Parathyroid adenoma (tissue), 2 donors: Measurements from ENCODE around the gene PTPRM.
A peak's percentile ranks its signal among the peaks of the same experiment; 100 is the strongest.

Experiments
- H2AFZ ChIP-seq: fragments of 300-600 bp; sonication (generic); one replicate; pipeline ENCODE4 v1.7.0; 2017; ENCODE audit warnings: antibody characterized with exemption, mild to moderate bottlenecking
- H3K27ac ChIP-seq: fragments of 300-600 bp; sonication (generic); one replicate; pipeline ENCODE4 v1.7.0; 2017
- H3K27me3 ChIP-seq: fragments of 300-600 bp; sonication (generic); one replicate; pipeline ENCODE4 v1.7.0; 2017; ENCODE audit warnings: low read length; ENCODE audit not compliant: control insufficient read depth, insufficient read depth
- H3K36me3 ChIP-seq: fragments of 300-600 bp; sonication (generic); one replicate; pipeline ENCODE4 v1.7.0; 2017; ENCODE audit warnings: low read length; ENCODE audit not compliant: control insufficient read depth, insufficient read depth
- H3K4me1 ChIP-seq: fragments of 300-600 bp; sonication (generic); one replicate; pipeline ENCODE4 v1.7.0; 2017; ENCODE audit warnings: control low read depth
- H3K4me2 ChIP-seq: fragments of 300-600 bp; sonication (generic); one replicate; pipeline ENCODE4 v1.7.0; 2017; ENCODE audit warnings: low read length
- H3K4me3 ChIP-seq: fragments of 300-600 bp; sonication (generic); one replicate; pipeline ENCODE4 v1.7.0; 2017; ENCODE audit warnings: low read depth, low read length
- H3K79me2 ChIP-seq: fragments of 300-600 bp; sonication (generic); one replicate; pipeline ENCODE4 v1.7.0; 2017; ENCODE audit warnings: control low read depth
- H3K9ac ChIP-seq: fragments of 300-600 bp; sonication (generic); one replicate; pipeline ENCODE4 v1.7.0; 2017; ENCODE audit warnings: mild to moderate bottlenecking
- H3K9me3 ChIP-seq: fragments of 300-600 bp; sonication (generic); one replicate; pipeline ENCODE4 v1.7.0; 2017; ENCODE audit warnings: low read length; ENCODE audit not compliant: control insufficient read depth
- CTCF ChIP-seq: fragments of 300-600 bp; sonication (generic); IDR thresholded peaks from one replicate; pipeline ENCODE4 v1.7.0; 2017; ENCODE audit warnings: antibody characterized with exemption, mild to moderate bottlenecking
- donor health status: primary hyperparathyroidism.

Gene PTPRM

DNA sequence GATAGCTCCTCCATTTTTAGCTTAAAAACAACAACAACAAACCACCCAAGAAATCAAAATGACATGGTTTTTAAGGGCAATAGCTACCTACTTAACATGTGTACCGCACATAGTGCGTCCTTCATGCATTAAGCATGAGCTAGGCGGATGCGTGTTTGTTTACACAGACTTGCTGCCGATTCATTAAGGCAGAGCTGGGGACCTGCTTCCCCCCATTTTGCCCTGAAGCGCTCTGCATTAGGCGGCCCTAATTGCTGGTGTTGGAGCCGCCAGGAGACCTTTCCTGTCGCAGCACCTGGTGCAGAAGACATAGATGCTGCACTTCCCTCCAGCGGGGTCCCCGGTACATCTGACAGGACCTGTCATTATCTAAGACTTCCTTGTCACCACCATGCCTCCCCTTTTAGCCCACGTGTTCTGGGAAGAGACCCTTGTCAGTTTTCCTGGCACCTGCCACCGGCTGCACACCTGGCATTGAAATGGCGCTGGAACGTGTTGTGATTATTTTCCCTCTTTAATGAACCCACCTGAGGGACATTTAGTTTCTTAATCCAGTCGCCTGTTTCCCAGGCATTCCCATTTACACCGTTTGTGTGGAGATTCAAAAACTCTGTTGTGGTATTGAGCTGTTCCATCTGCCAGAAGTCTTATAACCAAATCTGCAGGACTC lies 781.1 kb downstream of the PTPRM start:
- no peak overlapping the region for H3K27ac ChIP-seq
- H3K36me3 ChIP-seq: no peaks in the 10 kb centered on the region
- H3K4me3 ChIP-seq: no peak overlapping the region
- no peak overlapping the region for H3K9ac ChIP-seq
- no peak overlapping the region for H3K4me2 ChIP-seq
- H3K79me2 ChIP-seq: no peaks in the 10 kb centered on the region
- no peaks in the 10 kb centered on the region for H3K9me3 ChIP-seq
- no peak overlapping the region for H2AFZ ChIP-seq
- no peaks in the 10 kb centered on the region for H3K27me3 ChIP-seq
- H3K4me1 ChIP-seq: no peaks in the 10 kb centered on the region
- TF ChIP-seq CTCF: no peak

- no peaks in the 10 kb centered on the region for H3K36me3 ChIP-seq
- H3K9me3 ChIP-seq: no peaks in the 10 kb centered on the region
- no peak overlapping the region for H3K27ac ChIP-seq
- no peak overlapping the region for H3K4me3 ChIP-seq
- H3K27me3 ChIP-seq: no peaks in the 10 kb centered on the region
- H3K9ac ChIP-seq: no peak overlapping the region
- TF ChIP-seq CTCF: no peak
- no peak overlapping the region for H3K4me2 ChIP-seq
- H3K79me2 ChIP-seq: no peaks in the 10 kb centered on the region
- H2AFZ ChIP-seq: no peak overlapping the region
- H3K4me1 ChIP-seq: no peaks in the 10 kb centered on the region
These were observed 782.6 kb downstream of the PTPRM start for GRCh38 chr18:8349608-8350323.

- H3K4me2 ChIP-seq: no peak overlapping the region
- H3K4me1 ChIP-seq: no peaks in the 10 kb centered on the region
- no peaks in the 10 kb centered on the region for H3K27me3 ChIP-seq
- H2AFZ ChIP-seq: no peak overlapping the region
- no peak overlapping the region for H3K27ac ChIP-seq
- TF ChIP-seq CTCF: no peak
- H3K79me2 ChIP-seq: no peaks in the 10 kb centered on the region
- H3K9me3 ChIP-seq: no peaks in the 10 kb centered on the region
- no peak overlapping the region for H3K9ac ChIP-seq
- H3K4me3 ChIP-seq: no peak overlapping the region
- H3K36me3 ChIP-seq: no peaks in the 10 kb centered on the region
These were observed 783.5 kb downstream of the PTPRM start for GRCh38 chr18:8350628-8351027.

- no peak overlapping the region for H3K27ac ChIP-seq
- H3K9ac ChIP-seq: no peak overlapping the region
- no peaks in the 10 kb centered on the region for H3K9me3 ChIP-seq
- TF ChIP-seq CTCF: no peak
- no peak overlapping the region for H3K4me3 ChIP-seq
- H3K4me1 ChIP-seq: no peaks in the 10 kb centered on the region
- no peaks in the 10 kb centered on the region for H3K79me2 ChIP-seq
- no peak overlapping the region for H3K4me2 ChIP-seq
- no peak overlapping the region for H2AFZ ChIP-seq
- no peaks in the 10 kb centered on the region for H3K27me3 ChIP-seq
- no peaks in the 10 kb centered on the region for H3K36me3 ChIP-seq
These were observed 784.0 kb downstream of the PTPRM start for GRCh38 chr18:8351161-8351560.

DNA sequence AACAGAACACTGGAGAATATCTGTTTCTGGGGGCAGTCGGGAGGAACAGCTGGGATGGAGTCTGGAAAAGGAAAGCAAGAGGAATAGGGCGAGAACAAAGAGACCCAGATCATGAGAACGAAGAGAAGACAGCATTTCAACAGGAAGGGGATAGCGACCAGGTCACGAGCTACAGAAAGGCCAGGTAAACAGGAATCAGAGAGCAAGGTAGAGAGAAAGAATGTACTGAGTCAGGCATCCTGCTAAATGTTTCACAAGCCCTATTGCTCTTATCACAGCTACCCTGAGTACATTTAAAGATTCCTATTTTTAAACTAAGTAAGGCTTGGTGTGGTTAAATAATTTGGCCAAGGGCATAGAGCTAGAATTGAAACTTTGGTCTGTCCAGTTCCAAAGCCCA lies 787.2 kb downstream of the PTPRM start:
- Histone ChIP-seq H2AFZ (no peak overlapping the region), H3K4me2 (peak overlapping the region; percentile 19), H3K27ac (no peak overlapping the region), H3K9me3 (no peaks in the 10 kb centered on the region), H3K27me3 (no peaks in the 10 kb centered on the region), H3K4me1 (no peaks in the 10 kb centered on the region), H3K9ac (no peak overlapping the region), H3K79me2 (no peaks in the 10 kb centered on the region), H3K36me3 (no peaks in the 10 kb centered on the region), H3K4me3 (no peak overlapping the region)
- no peak for TF ChIP-seq CTCF
